ENCODE data around the gene ADAMTS15.

Gene ADAMTS15

GRCh38 chr11:130449310-130449990 lies 1.0 kb downstream of the ADAMTS15 start:
- no peak for TF ChIP-seq CTCF (IDR thresholded peaks at IDR 0.05; ENCODE audit: insufficient read depth, low read length, poor library complexity, severe bottlenecking)
- H3K36me3 ChIP-seq (ENCODE audit: control insufficient read depth, insufficient read depth, low read length), result no peaks in the 10 kb centered on the region
- no peak overlapping the region for H3K4me3 ChIP-seq (replicated peaks; ENCODE audit: low read depth, low read length)
- peaks cover 4% of the 10 kb centered on the region for H3K27me3 ChIP-seq (replicated peaks; ENCODE audit: control insufficient read depth, insufficient read depth, low read length)
- DNase-seq (ENCODE audit: extremely low read depth, insufficient read length), result no peak

GRCh38 chr11:130449996-130450769 lies 1.7 kb downstream of the ADAMTS15 start:
- DNase-seq (ENCODE audit: extremely low read depth, insufficient read length), result no peak
- peaks cover 4% of the 10 kb centered on the region for H3K27me3 ChIP-seq (replicated peaks; ENCODE audit: control insufficient read depth, insufficient read depth, low read length)
- no peak overlapping the region for H3K4me3 ChIP-seq (replicated peaks; ENCODE audit: low read depth, low read length)
- H3K36me3 ChIP-seq (ENCODE audit: control insufficient read depth, insufficient read depth, low read length), result no peaks in the 10 kb centered on the region
- no peak for TF ChIP-seq CTCF (IDR thresholded peaks at IDR 0.05; ENCODE audit: insufficient read depth, low read length, poor library complexity, severe bottlenecking)

- Histone ChIP-seq H3K4me3 (replicated peaks; ENCODE audit: low read depth, low read length) (no peak overlapping the region), H3K36me3 (ENCODE audit: control insufficient read depth, insufficient read depth, low read length) (no peaks in the 10 kb centered on the region), H3K27me3 (replicated peaks; ENCODE audit: control insufficient read depth, insufficient read depth, low read length) (peaks cover 4% of the 10 kb centered on the region)
- no peak for TF ChIP-seq CTCF (IDR thresholded peaks at IDR 0.05; ENCODE audit: insufficient read depth, low read length, poor library complexity, severe bottlenecking)
- DNase-seq (ENCODE audit: extremely low read depth, insufficient read length), result no peak
These were observed 3.0 kb downstream of the ADAMTS15 start for GRCh38 chr11:130451231-130452019.

- no peak for TF ChIP-seq CTCF (IDR thresholded peaks at IDR 0.05; ENCODE audit: insufficient read depth, low read length, poor library complexity, severe bottlenecking)
- H3K27me3 ChIP-seq (replicated peaks; ENCODE audit: control insufficient read depth, insufficient read depth, low read length), result peaks cover 4% of the 10 kb centered on the region
- H3K36me3 ChIP-seq (ENCODE audit: control insufficient read depth, insufficient read depth, low read length), result no peaks in the 10 kb centered on the region
- H3K4me3 ChIP-seq (replicated peaks; ENCODE audit: low read depth, low read length), result no peak overlapping the region
- no peak for DNase-seq (ENCODE audit: extremely low read depth, insufficient read length)
These were observed 3.7 kb downstream of the ADAMTS15 start for GRCh38 chr11:130452176-130452575.

GRCh38 chr11:130452940-130453339 lies 4.5 kb downstream of the ADAMTS15 start:
- Histone ChIP-seq H3K4me3 (replicated peaks; ENCODE audit: low read depth, low read length) (no peak overlapping the region), H3K27me3 (replicated peaks; ENCODE audit: control insufficient read depth, insufficient read depth, low read length) (peaks cover 4% of the 10 kb centered on the region), H3K36me3 (ENCODE audit: control insufficient read depth, insufficient read depth, low read length) (no peaks in the 10 kb centered on the region)
- no peak for TF ChIP-seq CTCF (IDR thresholded peaks at IDR 0.05; ENCODE audit: insufficient read depth, low read length, poor library complexity, severe bottlenecking)
- DNase-seq (ENCODE audit: extremely low read depth, insufficient read length), result no peak
